HG03280 (cell line): ENCODE data around the gene NOXA1.

Experiments used
- ATAC-seq: cut with Tn5 transposase; IDR thresholded peaks from one replicate; pipeline ENCODE4 v1.9.1; 2021; ENCODE audit warnings: mild to moderate bottlenecking, moderate library complexity; ENCODE audit not compliant: unreplicated experiment

NOXA1 gene

DNA sequence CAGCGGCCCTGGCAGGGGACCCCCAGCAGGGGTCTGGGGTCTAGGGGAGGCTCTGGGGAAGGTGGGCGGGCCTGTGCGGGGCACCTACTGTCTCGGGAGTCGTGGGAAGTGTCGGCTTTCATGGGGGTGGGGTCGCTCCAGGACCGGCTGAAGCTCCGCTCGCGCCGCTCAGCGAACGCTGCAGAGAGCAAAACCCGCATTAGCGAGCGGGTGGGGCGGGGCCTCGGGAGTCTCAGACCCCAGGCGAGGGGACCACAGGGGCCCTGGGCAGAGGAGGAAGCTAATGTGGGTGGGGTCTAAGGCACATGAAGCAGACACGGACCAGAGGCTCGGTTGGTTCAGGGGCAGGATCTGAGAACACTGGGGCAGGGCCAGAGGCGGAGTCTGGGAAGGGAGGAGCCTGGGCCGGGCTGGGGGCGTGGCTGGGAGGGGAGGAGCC, 30.5 kb downstream of the NOXA1 start:
- peak; percentile 61 for ATAC-seq

DNA sequence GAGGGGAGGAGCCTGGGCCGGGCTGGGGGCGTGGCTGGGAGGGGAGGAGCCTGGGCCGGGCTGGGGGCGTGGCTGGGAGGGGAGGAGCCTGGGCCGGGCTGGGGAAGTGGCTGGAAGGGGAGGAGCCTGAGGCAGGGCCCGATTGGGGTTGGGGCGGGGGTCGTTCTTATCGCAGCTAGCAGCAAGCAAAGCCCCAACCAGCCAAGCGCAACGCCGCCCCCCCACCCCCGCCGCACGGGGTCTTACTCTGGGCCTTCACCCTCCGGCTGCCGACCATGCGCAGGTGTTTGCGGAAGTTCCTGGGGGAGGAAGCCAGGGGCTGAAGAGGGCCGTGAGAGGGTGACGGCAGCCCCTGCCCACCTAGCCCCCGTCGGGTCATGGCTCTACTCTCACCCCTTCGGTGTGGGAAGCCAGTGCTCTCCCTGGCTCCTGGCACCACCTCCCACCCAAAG, 31.0 kb downstream of the NOXA1 start:
- peak; percentile 27 for ATAC-seq

DNA sequence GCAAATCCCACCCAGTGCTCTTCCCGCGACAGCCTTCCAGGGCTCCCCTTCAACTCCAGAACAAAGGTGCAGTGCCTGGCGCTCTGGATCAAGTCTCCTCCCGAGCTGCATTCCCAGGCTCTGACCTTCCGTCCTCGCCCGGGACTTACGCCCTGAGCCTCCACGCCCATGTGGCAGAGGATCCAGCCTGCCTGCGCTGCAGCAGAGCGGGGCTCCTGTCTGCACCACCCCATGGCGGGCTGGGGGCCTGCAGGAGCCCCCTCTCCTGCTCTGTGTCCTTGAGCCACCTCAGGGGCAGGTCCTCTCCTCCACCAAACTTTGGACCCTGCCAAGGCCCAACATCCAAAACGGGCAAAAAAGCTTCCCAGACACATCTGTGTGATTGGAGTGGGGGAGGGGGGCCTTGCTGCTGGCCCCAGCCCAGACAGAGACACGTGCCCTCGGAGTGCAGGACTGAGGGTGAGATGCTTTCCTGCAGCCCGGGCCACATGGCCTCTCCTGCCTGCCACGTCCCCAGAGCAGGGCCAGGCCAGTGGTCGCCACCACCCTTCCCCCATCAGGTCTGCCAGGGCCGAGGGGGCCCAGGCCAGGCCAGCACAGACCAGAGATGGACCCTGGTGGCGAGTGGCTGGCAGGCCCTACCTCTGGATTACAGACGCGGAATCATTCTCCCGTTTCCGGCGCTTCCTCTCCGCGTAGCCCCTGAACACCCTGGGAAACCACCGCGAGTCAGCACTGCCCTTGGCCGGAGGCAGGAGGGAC, 31.6 kb downstream of the NOXA1 start:
- ATAC-seq = no peak

DNA sequence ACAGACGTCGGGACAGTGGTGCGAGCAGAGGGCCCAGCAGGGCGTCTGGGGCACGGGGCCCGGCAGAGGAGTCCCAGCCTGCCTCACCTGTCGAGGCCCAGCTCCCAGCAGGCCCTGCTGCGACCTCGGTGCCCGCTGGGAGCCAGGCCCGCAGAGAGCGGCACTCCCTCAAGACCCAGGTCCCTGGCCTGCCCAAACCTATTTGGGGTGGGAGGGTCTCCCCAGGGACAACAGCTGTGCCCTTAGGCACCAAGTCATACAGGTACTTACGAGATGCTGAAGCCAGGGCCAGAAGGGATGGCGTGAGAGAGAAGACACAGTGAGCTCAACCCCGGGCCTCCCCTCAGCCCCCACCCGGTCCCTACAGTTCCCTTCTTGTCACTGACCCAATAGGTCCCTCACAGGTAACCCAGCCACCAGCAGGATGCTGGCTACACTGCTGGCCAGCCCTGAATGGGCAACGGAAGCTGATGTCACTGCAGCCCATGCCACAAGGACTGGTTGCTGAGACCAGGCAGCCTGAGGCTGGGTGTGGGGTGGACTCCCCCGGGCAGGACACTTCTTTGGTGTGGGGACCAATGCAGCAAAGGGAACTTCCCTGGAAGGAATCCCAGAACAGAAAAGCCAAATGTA, 32.3 kb downstream of the NOXA1 start:
- no peak for ATAC-seq

DNA sequence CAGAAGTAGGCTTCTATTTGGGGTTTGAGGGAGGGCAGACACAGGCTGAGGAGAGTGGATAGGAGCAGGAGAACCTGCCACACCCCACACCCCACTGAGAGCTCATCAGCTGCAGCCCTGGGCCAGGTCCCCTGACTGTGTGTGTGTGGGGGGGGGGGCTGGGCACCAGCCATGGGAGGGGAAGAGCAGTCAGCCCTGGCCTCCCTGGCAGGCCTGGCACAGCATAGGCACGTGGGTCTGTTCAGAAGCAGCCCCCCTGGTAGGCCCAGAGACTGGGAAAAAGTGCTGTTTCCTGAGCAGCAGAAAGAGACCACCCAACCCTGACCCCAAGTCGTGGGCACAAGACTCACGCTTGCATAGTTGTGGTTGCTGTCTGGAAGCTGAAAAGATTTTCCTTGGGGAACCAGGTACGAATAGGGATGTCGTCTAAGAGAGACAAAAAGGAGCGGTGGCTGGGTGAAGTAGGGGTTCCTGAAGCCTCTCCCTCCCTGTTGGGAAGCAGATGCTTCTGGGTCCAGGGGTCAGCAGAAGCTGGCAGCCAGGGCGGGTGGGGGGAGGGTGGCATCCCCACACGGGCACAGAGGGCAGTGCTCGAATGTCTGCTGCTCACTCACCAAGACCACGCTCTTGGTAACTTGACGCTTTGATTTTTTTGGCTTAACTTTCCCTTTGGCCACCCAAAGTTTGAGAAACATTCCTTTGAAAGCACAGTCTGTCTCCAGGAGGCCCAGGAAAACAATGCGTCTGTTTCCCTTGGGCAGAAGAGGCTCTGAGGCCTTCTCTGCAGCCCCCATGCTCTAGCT, 33.1 kb downstream of the NOXA1 start:
- no peak for ATAC-seq

DNA sequence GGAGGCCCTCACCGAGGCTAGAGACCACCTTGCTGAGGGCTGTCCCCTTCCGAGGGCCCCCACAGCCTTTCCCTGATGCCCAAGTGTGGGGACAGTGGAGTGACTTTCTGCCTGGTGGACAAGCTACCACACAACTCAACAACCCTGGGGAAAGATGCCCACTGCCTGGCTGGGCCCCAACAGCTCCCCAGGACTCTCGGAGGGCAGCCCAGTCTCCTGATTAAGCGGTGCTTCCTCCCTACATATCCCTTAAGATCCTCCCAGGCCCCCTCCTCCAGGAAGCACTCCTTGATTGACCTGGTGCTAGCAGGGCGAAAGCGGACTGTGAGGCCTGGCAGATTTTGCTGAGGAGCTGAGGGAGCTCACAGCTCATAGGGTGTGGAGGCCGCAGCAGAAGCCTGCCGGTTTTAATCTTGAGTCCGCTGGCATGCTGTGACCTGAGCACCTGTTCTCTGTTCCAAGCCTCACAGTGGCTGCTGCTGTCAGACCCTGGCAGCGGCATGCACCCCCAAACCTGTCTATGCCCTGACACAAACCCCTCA, 33.7 kb downstream of the NOXA1 start:
- no peak for ATAC-seq

DNA sequence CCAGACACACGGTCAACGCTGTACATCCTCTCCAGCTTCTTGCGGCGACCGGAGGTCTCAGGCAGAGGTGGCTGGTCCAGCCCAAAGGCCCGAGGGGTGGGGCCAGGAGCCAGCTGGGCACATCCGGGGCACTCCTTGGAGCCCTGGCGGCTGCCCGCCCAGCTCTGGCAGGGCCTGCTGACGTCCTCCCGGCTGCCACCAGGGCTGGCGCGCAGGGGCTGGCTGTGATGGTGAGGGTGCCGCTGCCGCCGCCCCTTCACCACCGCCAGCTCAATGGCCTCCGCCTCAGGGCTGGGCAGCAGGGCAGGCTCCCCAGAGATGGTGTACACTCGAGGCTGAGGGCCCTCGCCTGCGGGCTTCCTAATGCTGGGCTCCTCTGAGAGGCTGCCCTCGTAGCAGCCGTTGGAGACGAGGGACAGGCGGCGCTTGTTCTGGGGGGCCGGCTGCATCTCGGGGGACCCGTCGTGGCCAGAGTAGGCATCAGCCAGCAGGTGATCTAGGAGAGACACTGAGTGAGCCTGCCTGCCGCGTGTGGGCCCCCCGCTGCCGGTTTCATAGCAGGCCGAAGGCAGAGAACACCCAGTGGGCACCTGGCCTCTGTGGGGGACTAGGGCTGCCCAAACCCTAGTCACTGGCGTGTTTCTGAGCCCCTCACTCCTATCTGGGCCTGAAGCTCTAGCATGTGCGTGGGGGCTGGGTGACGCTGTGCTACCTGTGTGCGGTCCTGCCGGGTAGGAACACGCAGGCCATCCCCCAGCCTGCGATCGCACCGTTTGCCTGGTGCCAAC, 34.4 kb downstream of the NOXA1 start:
- no peak for ATAC-seq

DNA sequence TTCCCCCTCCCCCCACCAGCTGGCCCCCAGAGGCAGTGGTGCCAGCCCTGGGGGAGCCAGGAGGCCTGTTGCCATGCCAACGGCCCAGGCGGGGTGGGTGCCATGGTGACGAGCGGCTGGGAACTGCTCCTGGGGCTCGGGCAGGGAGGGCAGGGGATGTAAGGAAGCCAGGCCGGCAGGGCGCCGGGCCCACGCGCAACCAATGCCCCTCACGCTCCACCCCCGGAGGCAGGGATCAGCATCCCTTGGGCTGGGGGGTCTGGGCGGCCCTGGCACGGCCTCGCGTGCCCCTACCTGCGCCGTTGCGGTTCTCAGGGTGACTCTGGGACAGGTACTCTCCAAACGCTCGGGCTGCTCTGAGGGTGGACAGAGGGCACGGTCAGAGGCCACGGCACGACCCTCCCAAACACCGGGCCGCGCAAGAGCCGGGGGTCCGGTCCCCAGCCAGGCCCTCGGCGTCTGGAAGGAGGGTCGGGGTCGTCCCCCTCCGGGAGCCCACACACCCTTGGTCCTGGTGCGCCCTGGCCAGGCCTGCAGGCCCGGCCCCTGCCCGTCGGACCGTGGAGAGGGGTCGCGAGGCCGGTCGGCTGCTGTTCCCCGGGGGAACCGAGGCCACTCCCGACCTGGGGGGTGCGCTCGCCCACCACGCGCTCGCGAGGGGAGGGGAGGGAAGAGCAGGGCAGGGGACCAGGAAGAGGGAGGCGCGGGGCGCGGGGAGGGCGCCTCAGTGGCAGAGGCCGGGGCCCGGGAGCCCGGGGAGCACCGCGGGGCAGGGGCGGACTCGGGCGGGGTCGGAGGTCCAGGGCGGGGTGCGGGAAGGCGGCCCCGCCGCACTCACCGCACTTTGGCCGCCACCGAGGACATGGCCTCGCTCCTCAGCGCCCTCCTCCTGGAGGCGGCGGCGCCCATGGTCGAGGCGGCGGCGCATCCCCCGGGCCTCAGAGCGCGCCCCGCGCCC, 35.3 kb downstream of the NOXA1 start:
- ATAC-seq = no peak

DNA sequence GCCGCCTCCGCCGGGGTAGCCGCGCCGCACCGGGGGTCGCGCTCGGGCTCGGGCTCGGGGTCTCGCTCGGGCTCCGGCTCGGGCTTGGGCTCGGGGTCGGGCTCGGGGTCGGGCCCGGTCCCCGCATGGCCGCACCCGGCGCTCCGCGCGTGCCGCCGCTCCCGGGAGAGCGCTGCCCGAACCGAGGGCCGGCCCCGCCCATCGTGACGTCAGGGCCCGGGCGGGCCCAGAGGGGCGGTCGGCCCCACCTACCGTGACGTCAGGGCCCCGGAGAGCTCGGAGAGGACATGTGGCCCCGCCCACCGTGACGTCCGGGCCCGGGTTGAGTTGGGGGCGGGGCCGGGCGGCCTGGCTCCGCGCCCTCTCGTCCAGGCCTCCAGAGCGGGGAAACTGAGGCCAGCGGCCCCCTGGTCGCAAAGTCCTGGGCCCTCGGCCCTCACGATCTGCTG, 36.0 kb downstream of the NOXA1 start, which contains the start of gene NSMF:
Gene NSMF (minus strand): TSS at position 183 of the 449 bp plus-strand sequence. CDS start 232 bp downstream, outside the sequence.
- peak; percentile 73 for ATAC-seq

DNA sequence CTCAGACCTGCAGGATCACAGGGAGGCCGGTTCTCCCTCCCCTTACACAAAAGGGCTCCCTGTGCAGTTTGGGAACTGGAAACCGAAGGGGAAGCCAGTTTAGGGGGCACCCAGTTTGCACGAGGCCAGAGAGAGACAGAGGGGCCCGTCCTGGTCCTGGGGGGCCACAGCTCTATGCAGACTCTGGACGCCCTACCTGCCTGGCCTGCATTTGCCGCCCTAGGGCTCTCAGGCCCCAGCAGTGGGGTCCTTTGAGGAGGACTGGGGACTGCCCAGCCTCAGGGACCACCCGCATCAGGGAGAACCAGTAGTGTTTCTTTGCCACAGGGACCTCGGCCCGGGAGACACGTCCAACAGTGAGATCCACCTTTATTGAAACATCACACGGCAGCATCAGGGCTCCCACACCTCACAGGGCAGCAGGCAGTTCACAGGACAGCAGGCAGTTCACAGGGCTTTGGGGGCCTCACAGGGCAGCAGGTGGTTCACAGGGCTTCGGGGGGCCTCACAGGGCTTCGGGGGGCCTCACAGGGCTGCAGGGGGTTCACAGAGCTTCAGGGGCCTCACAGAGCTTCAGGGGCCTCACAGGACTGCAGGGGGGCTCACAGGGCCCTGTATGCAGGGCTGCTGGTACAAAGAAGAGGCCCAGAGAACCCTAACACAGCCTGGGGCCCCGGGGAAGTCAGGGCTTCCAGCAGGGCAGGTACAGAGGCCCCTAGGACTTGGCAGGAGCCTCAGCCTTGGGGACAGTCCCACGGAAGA, 36.6 kb downstream of the NOXA1 start:
- no peak for ATAC-seq

DNA sequence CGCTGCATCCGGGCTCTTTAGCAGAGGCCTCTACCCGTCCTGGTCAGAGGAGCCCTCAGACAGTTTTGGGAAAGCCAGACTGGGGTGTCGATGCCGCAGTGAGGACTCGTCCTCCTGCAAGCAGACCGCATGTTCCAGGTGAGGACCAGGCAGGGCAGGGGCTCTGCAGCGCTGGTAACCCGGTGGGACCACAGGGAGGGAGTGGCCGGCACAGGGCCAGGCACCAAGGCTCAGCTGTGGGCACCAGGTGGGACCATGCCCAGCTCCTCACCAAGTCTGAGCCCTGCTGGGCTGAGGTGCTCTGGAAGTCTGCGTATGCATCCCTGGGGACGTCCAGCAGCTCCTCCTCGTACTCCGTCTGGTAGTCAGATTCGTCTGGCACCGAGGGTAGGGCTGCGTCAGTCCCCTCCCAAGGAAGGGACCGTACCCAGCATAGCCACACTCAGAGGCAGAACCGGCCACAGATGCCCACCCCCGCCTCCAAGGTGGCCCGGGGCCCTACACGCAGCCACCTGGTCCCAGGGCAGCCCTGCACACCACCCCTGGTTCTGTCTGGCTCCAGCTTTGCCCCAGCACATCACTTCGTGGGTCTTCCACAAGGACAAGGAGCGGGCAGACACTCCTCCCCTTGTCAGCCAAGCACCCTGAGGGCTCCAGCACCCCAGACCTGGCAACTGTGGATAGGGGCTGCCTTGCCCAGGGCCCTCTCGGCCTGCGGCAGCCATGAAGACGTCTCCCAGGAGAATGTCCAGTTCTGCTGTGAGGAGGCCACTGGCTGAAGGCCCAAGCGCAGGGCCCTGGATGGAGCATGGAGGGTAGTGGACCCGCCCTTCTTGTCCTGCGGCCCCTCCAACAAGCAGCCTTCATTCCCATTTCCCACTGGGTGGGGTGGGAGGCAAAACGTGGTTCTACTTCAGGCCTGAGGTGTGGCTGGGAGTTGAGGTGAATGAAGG, 37.4 kb downstream of the NOXA1 start:
- no peak for ATAC-seq

DNA sequence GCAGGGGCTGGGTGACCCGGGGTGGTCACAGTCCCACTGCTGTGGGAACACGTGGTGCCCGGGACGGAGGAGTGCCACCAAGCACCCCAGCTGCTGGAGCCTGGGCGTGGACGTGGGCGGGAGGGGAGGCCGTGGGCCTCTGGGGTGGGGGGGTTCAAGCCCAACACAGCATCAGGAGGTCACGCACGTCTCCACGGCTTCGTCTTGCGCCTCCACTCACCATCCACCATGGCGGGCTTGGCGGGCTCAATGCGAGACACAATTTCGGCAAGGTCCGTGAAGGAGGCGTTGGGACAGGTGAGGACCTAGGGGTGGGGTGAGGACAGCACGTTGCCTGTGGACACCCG, 38.1 kb downstream of the NOXA1 start:
- ATAC-seq = no peak

DNA sequence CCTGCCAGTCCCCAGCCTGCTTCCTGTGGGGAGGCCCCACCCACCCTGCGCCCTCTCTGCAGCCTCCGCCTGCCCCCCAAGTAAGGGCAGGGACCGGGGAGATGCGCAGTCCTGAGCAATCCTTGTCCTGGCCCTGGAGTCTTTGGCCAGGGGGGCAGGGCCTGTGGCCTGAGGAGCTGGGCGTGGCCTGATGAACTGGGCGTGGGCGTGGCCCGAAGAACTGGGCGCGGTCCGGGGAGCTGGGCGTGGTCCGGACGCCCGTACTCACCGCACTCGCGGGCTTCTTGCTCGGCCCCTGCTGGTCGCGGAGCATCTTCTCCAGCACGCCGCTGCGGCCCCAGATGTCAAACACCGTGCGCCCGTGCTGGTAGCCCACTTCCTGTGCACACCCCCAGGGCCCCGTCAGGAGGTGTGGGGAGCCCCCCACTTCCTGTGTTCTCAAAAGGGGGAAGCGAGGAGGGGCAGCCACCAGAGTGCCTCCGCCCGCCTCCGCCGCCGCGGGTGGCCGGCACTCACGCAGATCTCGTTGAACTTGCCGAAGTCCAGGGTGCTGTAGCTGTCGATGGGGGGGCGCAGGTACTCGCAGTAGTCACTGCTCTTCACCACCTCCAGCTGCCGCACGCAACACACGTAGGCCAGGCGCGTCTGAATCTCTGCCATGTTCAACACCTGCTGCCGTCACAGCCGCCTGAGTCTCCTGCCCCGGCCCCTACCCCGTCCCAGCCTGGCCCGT, 38.6 kb downstream of the NOXA1 start:
- peak; percentile 47 for ATAC-seq

DNA sequence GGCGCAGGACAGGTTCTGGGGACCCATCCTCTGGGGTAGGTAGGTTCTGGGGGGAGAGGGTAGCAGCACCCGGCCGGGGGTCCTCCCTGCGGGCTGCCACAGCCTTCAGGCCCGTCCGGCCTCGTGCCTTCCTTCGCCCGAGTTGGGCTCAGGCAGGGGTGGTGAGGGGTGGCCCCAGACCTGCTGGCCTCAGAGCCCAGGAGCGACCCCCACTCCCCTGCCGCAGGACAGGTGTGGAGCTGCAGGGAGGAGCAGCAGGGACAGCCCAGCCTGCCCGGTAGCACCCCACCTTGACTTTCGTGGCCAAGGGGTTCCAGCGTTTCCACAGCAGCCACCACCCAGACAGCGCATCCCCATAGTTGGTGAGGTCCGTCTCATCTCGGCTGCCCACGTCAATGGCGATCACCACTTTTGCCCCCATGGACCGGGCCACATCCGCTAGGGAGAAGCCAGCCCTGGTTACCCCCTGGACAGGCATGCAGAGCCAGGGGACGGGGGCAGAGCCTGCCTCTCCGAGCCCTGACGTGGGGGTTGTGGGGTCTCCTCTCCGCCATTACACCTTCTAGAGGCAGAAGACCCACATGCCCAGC, 39.3 kb downstream of the NOXA1 start:
- no peak for ATAC-seq

DNA sequence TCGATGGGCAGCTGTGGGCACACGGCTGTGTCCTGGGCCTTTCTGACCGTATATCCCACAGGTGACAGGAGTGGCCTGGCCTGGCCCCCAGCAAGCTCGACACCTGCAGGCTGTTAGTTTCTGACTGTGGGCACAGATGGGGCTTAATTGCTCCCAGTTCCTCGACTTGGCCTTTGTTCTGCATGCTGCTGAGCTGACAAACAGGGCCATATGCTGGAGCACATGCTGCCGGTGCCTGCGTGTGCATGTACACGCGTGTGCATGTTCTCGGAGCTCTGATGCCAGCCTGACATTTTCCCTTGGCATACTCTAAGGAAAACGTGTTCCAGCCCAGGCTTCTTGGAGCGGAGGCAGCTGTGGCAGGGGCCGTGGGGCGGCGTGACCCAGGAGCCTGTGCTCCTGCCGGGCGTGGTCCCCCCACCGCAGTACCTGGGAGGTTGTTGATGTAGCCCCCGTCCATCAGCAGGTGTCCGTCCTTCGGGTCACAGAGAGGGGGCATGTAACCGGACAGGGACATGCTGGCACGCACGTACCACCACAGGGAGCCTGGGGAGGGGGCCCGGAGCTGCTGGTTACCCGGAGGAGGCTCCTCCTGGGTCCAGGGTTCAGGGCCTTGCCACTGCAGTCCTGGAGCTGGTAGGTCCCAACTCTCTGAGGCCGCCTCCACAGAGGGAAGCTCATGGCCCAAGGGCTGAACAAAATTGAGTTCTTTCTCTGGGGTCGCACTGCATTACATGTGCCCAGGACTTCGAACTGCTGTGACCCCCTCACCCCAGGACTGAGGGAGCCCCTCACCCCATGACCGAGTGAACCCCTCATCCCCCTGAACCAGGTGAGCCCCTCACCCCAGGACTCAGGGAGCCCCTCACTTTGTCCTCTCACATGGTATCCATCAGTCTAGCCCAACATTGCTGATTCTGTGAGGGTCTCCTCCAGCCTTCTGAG, 40.1 kb downstream of the NOXA1 start:
- ATAC-seq = no peak
